ENCODE measurements around the gene SAMMSON.

Gene SAMMSON

DNA sequence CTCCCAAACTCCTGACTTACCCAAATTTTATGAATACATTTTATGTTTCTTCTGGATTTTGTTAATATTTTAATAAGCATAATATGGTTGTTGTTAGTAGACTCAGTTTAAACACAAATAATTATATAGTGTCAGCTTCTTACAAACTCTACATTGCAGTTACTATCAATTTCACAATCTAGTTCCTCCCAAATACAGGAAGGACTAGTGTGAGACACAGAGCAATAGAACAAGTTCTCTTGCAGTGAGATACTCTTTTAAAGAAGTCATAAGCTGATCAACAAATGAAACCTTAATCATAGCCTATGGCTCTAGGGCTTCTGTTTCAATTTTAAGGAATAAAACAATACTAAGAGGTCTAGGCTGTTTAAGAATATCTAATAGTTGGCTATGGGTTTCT lies 86.1 kb downstream of the SAMMSON start:
- FAIRE-seq (no peak), DNase-seq (ENCODE audit: insufficient read length, low spot score) (no peak)

DNA sequence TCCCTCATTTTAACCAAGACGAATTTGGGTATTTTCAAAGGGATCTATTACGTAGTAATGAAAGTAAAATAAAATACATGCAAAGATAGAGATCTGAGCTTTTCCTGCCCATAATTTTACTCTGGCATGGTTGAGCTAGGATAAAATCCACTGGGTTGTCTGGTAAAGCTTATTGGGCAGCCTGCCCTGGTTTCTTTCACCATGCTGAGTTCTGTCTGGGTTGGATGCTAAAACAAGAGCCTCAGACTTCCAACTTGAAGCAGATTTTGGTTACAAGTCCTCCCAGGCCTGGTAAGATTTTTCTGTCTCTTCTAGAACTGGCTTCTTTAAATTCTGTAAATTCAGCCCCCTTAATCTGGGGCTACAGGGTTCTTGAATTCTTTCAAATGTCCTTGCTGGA lies 86.8 kb downstream of the SAMMSON start:
- DNase-seq (ENCODE audit: insufficient read length, low spot score) (no peak), FAIRE-seq (no peak)

DNA sequence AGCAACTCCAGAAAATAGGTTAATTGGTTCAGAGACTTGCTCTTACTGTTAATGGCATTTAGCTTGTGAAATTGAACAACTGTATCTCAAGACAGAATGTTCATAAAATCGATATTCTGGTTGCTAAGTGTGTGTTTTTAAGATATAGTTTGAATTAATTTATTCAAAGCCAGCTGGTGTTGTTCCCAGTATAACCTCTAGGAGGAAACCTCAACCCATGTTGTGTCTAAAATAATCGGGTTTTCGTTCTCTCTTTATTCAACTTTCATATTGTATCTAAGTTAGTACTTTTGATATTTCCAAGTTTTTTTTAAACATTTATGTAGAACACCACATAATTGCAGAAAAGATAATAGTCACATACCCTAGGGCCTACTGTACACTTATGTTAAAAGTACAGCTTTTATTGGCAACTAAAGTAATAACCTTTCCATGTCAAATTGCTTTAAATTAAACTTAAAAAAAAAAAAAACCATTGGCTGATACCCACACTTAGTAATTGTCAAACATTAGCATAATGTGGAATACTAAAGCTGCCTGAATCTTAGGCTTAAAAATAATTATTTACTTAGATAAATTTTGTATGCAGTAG lies 90.9 kb downstream of the SAMMSON start:
- FAIRE-seq (no peak), DNase-seq (ENCODE audit: insufficient read length, low spot score) (peak; percentile 15)

DNA sequence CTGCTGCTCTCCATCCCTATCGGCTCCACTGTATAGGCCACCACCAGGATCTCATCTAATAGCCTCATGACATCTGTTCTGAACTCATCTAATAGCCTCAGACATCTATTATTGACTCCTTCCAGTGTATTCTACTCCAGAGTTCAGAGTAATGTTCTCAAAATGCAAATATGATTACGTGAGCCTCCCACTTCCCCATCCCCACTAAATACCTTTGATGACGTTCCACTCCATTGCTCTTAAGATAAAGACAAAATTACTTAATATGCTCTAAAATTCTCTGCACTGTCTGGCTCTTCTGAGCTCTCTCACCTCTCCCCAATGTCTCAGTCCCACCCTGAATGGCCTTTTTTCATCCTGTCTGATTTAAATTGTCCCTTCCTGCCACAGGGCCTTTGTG lies 94.7 kb downstream of the SAMMSON start:
- DNase-seq (ENCODE audit: insufficient read length, low spot score), result no peak
- FAIRE-seq, result no peak

GRCh38 chr3:70095260-70095659 lies 95.7 kb downstream of the SAMMSON start:
- no peak for FAIRE-seq
- DNase-seq (ENCODE audit: insufficient read length, low spot score), result no peak

- FAIRE-seq, result no peak
- no peak for DNase-seq (ENCODE audit: insufficient read length, low spot score)
Measured at GRCh38 chr3:70096376-70097066, 97.0 kb downstream of the SAMMSON start.

DNA sequence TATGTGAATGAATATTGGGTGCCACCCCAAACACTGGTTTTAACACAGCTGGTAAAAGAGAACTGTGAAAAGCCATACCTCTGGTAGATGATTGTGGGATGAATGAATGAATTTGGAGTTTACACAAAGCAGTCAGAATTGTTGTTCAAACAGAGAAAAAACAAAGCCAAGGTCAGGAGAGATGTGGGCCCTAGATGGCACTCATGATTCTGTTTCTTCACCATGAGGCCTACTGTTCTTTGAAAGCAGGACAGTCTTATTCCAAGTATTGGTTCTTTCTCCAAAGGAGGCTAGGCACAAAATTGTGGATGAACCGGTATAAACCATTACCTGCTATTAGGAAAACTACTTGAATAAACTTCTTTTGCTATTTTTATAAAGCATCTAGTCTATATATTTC lies 97.6 kb downstream of the SAMMSON start:
- no peak for DNase-seq (ENCODE audit: insufficient read length, low spot score)
- no peak for FAIRE-seq

DNA sequence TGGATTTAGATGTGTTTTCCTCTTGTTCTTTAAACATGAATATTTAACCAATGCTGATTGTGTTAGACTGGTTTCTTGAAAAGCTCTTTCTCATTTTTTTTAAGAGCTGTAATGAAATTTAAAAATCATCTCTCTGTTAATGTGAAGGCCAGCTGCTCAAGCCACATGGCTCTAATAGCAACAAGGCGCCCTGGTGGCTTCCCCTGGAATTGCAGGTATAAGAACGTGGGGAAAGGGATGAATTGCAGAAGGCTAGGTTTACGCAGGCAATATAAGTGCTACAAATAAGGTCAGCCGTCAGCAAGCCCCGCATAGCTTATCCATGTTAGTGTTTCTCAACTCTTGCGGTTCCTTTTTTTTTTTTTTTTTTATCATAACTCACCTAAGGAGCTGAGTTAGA lies 108.5 kb downstream of the SAMMSON start:
- DNase-seq (ENCODE audit: insufficient read length, low spot score), result no peak
- FAIRE-seq, result no peak

- no peak for FAIRE-seq
Measured at GRCh38 chr3:70108546-70108945, 109.0 kb downstream of the SAMMSON start.

DNA sequence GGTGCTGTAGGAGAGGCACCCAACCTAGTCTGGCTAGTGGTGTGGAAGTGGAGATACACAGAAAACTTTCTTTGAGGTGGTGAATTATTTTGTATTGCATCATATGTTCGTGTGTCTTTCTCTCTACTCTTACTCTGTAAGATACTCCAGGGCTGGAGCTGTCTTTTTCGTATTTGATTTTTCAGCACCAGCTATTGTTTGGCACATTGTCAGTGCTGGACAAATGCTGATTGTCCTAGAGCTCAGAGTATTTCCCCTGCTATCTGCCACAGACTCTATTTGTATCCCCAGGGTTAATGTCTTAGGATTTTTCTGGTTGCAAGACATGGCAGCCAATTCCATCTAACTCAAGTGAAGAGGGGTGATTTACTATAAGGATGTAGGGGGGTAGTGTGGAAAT lies 110.5 kb downstream of the SAMMSON start:
- FAIRE-seq (no peak), DNase-seq (ENCODE audit: insufficient read length, low spot score) (no peak)

More at GRCh38 chr3:70108546-70108945, 109.0 kb downstream of the SAMMSON start:
- DNase-seq (ENCODE audit: insufficient read length, low spot score), result no peak

- DNase-seq (ENCODE audit: insufficient read length, low spot score) (no peak), FAIRE-seq (no peak)
Measured at GRCh38 chr3:70111411-70111810, 111.9 kb downstream of the SAMMSON start.

- DNase-seq (ENCODE audit: insufficient read length, low spot score) (no peak), FAIRE-seq (no peak)
Measured at GRCh38 chr3:70112751-70113150, 113.2 kb downstream of the SAMMSON start.

GRCh38 chr3:70114431-70114830 lies 114.9 kb downstream of the SAMMSON start:
- FAIRE-seq (no peak), DNase-seq (ENCODE audit: insufficient read length, low spot score) (no peak)

GRCh38 chr3:70119879-70120278 lies 120.3 kb downstream of the SAMMSON start:
- DNase-seq (ENCODE audit: insufficient read length, low spot score) (no peak), FAIRE-seq (no peak)
